ENCODE data around the gene RFX2.

Gene RFX2

DNA sequence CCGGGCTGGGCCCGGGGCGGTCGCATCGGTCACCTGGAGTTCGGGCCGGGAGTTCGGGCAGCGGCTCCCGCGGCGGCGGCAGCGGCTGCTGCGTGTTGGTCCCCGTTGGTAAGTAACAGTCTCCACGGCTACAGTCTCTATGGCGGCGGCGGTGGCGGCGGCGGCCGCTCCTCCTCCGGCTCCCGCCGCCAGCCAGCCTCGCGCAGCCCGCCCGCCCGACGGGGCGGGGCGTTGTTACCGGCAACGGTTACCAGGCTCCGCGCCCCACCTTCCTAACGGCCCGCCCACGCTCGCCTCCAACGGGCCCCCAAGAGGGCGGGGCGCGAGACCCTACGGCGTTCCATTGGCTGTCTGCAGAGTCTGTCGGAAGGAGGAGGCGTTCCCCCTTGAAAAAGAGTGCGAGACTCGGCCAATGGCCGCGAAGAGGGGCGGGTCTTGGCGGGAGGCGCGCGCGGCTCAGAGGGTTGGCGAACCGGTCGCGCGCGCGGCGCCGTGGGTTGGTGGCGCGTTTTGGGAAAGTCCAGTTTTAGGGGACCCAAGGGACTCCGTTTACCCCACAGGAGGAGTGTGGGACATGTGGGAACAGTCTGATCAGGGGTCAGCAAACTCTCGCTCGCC is at the start of gene RFX2:
TSS of gene RFX2 (minus strand) at position 141 of the 618 bp plus-strand sequence. CDS start 63,004 bp downstream, outside the sequence.
- Histone ChIP-seq H3K9ac (ENCODE audit: low read length) (peak within 1 kb of the TSS; percentile 98), H3K4me1 (ENCODE audit: insufficient read depth, low read length) (peaks cover 9% of the 10 kb centered on the region), H3K4me3 (ENCODE audit: low read depth in 1 of 2, low read length in 2 of 2) (peak within 1 kb of the TSS; percentile 66 to 87), H3K36me3 (ENCODE audit: insufficient read depth, low read length) (peaks cover 5% of the 10 kb centered on the region), H3K27ac (ENCODE audit: low read depth, low read length) (peak within 1 kb of the TSS; percentile 95), H3K9me3 (ENCODE audit: low read length) (no peaks in the 10 kb centered on the region), H3K27me3 (ENCODE audit: control insufficient read depth in 1 of 2, insufficient read depth in 2 of 2, low read length in 2 of 2) (no peaks in the 10 kb centered on the region)

DNA sequence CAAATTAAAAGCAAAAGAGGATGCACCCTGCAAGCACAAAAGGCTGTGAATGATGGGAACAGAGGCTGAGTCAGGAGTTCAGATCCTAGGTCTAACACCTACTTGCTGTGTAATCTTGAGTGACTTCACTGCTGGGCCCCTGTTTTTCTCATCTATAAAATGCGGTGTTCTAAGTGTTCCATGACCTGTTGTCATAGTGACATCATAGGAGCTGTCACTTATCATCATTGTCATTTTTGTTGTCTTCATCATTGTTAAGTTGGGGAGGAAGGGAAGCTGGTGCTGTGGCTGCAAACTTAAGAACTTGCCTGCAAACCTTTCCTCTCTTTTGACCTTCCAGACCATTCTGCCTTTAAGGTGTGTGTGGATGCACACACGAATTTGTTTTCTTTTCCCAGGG is 45.7 kb upstream of the RFX2 start:
- no peaks in the 10 kb centered on the region for H3K4me1 ChIP-seq (ENCODE audit: insufficient read depth, low read length)

DNA sequence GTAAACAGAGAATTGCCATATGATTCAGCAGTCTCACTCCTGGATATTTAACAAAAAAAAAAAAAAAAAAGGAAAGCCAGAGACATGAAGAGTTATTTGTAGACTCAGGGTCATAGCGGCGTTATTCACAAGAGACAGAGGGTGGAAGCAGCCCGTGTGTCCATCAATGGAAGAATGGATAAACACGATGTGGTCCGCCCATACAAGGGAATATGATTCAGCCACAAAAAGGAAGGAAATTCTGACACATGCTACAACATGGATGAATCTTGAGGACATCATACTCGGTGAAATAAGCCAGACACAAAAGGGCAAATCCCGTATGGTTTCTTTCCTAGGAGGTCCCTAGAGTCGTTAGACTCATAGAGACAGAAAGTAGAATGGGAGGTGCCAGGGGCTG is 40.0 kb upstream of the RFX2 start:
- Histone ChIP-seq H3K4me3 (ENCODE audit: low read depth in 1 of 2, low read length in 2 of 2) (no peak overlapping the region), H3K36me3 (ENCODE audit: insufficient read depth, low read length) (no peaks in the 10 kb centered on the region), H3K27ac (ENCODE audit: low read depth, low read length) (no peak overlapping the region), H3K27me3 (ENCODE audit: control insufficient read depth in 1 of 2, insufficient read depth in 2 of 2, low read length in 2 of 2) (no peaks in the 10 kb centered on the region), H3K9me3 (ENCODE audit: low read length) (no peaks in the 10 kb centered on the region), H3K4me1 (ENCODE audit: insufficient read depth, low read length) (no peaks in the 10 kb centered on the region), H3K9ac (ENCODE audit: low read length) (no peak overlapping the region)

More for the DNA sequence above, 45.7 kb upstream of the RFX2 start:
- Histone ChIP-seq H3K27me3 (ENCODE audit: control insufficient read depth in 1 of 2, insufficient read depth in 2 of 2, low read length in 2 of 2) (no peaks in the 10 kb centered on the region), H3K9me3 (ENCODE audit: low read length) (no peaks in the 10 kb centered on the region), H3K27ac (ENCODE audit: low read depth, low read length) (no peak overlapping the region), H3K9ac (ENCODE audit: low read length) (no peak overlapping the region), H3K4me3 (ENCODE audit: low read depth in 1 of 2, low read length in 2 of 2) (no peak overlapping the region), H3K36me3 (ENCODE audit: insufficient read depth, low read length) (no peaks in the 10 kb centered on the region)

DNA sequence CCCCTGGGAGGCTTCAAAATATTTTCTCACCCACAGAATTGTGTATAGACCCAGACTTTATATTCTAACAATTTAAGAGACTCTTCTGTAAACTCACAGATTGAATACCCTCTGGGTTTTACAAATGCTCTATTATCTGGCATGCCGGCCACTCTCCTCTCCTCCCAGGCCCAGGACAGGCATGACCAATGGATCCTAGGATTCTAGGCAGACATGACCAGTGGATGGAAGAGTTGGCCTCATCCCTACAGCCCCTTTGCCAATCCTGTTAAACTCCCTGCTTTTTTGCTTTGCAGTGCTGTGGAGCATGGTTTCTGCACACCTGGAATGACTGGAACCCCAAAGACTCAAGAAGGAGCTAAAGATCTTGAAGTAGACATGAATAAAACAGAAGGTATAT is 30.9 kb upstream of the RFX2 start:
- H3K4me3 ChIP-seq (ENCODE audit: low read depth in 1 of 2, low read length in 2 of 2), result no peak overlapping the region
- H3K4me1 ChIP-seq (ENCODE audit: insufficient read depth, low read length), result no peaks in the 10 kb centered on the region
- H3K9me3 ChIP-seq (ENCODE audit: low read length), result no peaks in the 10 kb centered on the region
- no peak overlapping the region for H3K9ac ChIP-seq (ENCODE audit: low read length)
- no peaks in the 10 kb centered on the region for H3K36me3 ChIP-seq (ENCODE audit: insufficient read depth, low read length)
- H3K27ac ChIP-seq (ENCODE audit: low read depth, low read length), result no peak overlapping the region
- no peaks in the 10 kb centered on the region for H3K27me3 ChIP-seq (ENCODE audit: control insufficient read depth in 1 of 2, insufficient read depth in 2 of 2, low read length in 2 of 2)

DNA sequence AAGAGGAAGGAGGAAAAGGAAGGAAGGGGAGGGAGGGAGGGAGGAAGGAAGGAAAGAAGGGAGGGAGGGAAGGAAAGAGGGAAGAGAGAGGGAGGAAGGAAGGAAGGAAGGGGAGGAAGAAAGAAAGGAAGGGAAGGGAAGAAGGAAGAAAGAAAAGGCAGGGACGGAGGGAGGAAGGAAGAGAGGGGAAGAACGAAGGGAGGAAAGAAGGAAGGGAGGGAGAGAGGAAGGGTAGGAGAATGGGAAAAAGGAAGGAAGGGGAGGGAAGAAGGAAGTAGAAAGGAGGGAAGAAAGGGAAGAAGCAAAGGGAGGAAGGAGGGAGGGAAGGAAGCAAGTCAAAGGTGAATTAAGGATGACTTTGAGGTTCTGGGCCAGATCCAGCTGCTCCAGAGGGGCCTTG is 28.2 kb upstream of the RFX2 start:
- no peak overlapping the region for H3K27ac ChIP-seq (ENCODE audit: low read depth, low read length)
- H3K9ac ChIP-seq (ENCODE audit: low read length), result no peak overlapping the region
- H3K27me3 ChIP-seq (ENCODE audit: control insufficient read depth in 1 of 2, insufficient read depth in 2 of 2, low read length in 2 of 2), result no peaks in the 10 kb centered on the region
- no peak overlapping the region for H3K4me3 ChIP-seq (ENCODE audit: low read depth in 1 of 2, low read length in 2 of 2)
- no peaks in the 10 kb centered on the region for H3K9me3 ChIP-seq (ENCODE audit: low read length)
- H3K4me1 ChIP-seq (ENCODE audit: insufficient read depth, low read length), result no peaks in the 10 kb centered on the region
- H3K36me3 ChIP-seq (ENCODE audit: insufficient read depth, low read length), result no peaks in the 10 kb centered on the region

DNA sequence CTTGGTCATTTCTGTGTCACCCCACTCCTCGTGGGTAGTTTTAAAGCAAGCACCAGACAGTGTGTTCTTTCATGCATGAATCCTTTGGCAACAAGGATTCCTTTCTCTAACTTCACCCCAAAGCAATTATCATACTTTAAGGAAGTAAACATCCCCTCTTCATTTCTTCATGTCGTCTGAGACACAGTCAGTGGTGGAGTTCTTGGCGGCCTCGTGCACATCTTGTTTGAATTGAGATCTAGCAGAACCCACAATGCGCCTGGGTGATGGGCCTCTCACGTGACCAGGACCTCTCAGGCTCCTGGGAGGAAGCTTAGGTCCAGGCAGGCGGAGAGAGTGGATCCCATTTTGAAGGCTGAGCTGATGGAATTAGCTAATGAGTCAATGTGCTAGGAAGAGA is 27.8 kb upstream of the RFX2 start:
- Histone ChIP-seq H3K27me3 (ENCODE audit: control insufficient read depth in 1 of 2, insufficient read depth in 2 of 2, low read length in 2 of 2) (no peaks in the 10 kb centered on the region), H3K36me3 (ENCODE audit: insufficient read depth, low read length) (no peaks in the 10 kb centered on the region), H3K27ac (ENCODE audit: low read depth, low read length) (no peak overlapping the region), H3K9ac (ENCODE audit: low read length) (no peak overlapping the region), H3K4me3 (ENCODE audit: low read depth in 1 of 2, low read length in 2 of 2) (no peak overlapping the region), H3K4me1 (ENCODE audit: insufficient read depth, low read length) (no peaks in the 10 kb centered on the region), H3K9me3 (ENCODE audit: low read length) (no peaks in the 10 kb centered on the region)

DNA sequence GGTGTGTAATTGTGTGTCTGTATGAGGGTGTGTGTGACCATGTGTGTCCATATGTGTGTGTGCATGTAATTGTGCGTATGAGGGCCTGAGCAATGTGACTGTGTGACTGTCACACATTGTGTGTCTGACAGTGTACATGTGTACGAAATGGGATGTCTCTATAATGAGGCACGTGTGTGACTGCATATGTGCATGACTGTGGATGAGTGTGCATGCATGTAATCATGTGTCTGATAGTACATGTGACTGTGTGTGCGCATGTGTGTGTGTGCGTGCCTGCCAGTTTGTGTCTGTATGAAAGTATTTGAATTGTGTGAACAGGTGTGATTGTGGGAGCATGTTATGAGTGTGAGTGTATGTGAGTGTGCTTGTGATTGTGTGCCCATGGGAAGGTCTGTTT is 22.9 kb upstream of the RFX2 start:
- H3K9me3 ChIP-seq (ENCODE audit: low read length), result no peaks in the 10 kb centered on the region
- H3K4me3 ChIP-seq (ENCODE audit: low read depth in 1 of 2, low read length in 2 of 2), result no peak overlapping the region
- H3K27ac ChIP-seq (ENCODE audit: low read depth, low read length), result no peak overlapping the region
- H3K36me3 ChIP-seq (ENCODE audit: insufficient read depth, low read length), result no peaks in the 10 kb centered on the region
- H3K9ac ChIP-seq (ENCODE audit: low read length), result no peak overlapping the region
- H3K4me1 ChIP-seq (ENCODE audit: insufficient read depth, low read length), result no peaks in the 10 kb centered on the region
- no peaks in the 10 kb centered on the region for H3K27me3 ChIP-seq (ENCODE audit: control insufficient read depth in 1 of 2, insufficient read depth in 2 of 2, low read length in 2 of 2)

DNA sequence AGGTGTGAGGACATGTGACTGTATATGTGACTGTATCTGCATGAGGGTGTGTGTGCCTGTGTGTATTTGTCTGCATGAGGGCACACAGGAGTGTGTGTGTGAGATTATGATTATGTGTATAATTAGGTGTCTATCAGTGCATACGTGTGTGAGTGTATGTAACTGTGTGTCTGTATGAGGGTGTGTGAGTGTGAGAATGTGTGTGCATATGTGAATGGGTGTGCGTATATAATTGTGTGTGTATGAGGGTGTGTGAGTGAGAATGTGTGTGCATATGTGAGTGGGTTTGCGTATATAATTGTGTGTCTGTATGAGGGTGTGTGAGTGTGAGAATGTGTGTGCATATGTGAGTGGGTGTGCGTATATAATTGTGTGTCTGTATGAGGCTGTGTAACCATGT is 22.2 kb upstream of the RFX2 start:
- Histone ChIP-seq H3K27ac (ENCODE audit: low read depth, low read length) (no peak overlapping the region), H3K27me3 (ENCODE audit: control insufficient read depth in 1 of 2, insufficient read depth in 2 of 2, low read length in 2 of 2) (no peaks in the 10 kb centered on the region), H3K9ac (ENCODE audit: low read length) (no peak overlapping the region), H3K4me1 (ENCODE audit: insufficient read depth, low read length) (no peaks in the 10 kb centered on the region), H3K4me3 (ENCODE audit: low read depth in 1 of 2, low read length in 2 of 2) (no peak overlapping the region), H3K9me3 (ENCODE audit: low read length) (no peaks in the 10 kb centered on the region), H3K36me3 (ENCODE audit: insufficient read depth, low read length) (no peaks in the 10 kb centered on the region)

DNA sequence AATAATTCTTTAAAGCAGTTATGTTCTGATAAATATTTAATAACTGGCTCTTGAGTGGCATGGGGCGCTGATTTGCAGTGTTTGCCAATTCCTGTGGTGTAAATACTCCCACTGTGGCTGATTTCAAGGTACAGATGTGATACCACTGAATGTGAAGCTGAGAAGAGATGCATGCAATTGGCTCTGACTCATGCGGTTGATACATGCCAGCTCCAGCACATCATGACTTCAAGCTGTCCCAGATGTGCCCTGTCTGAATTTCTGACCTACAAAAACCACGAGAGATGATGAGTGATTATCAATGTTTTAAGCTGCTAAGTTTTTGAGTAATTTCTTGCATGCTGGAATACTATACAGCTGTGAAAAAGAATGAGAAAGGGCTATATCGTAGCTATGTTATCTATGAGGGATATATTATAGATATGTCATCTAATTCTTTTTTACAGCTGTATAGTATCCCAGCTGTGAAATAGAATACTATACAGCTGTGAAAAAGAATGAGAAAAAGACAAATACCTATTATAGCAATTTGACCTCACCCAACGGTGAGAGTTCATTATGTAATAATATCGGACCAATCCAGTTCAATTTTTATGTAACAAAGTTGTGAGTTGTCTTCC is 17.5 kb upstream of the RFX2 start:
- Histone ChIP-seq H3K27ac (ENCODE audit: low read depth, low read length) (no peak overlapping the region), H3K36me3 (ENCODE audit: insufficient read depth, low read length) (no peaks in the 10 kb centered on the region), H3K27me3 (ENCODE audit: control insufficient read depth in 1 of 2, insufficient read depth in 2 of 2, low read length in 2 of 2) (no peaks in the 10 kb centered on the region), H3K4me3 (ENCODE audit: low read depth in 1 of 2, low read length in 2 of 2) (no peak overlapping the region), H3K4me1 (ENCODE audit: insufficient read depth, low read length) (no peaks in the 10 kb centered on the region), H3K9ac (ENCODE audit: low read length) (no peak overlapping the region), H3K9me3 (ENCODE audit: low read length) (no peaks in the 10 kb centered on the region)

DNA sequence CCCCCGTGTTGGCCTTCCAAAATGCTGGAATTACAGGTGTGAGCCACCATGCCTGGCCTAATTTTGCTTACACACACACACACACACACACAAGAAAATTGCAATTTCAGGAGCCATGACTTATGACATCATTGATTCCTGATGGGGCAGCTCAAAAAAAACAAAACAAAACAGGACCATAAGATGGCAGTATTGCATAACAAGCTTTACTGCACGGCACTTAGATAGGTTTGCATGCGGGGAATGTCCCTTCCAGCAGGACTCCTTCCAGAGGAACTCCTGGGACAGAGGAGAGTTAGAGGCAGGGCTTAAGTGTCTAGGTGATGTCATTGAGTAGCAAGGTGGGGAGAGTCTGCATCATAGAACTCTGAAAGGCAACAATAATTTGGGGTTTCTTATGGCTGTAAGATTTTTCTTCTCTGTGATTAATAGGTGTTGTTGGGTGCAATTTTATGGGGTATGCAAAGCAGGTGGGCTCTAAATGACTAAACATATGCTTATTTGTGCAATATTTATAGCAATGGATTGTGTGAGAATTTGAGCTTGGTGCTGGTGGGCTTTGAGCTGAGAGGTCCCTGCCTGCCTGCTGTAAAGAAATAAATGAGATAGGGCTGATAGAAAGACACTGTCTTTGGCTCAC is 16.2 kb upstream of the RFX2 start:
- Histone ChIP-seq H3K36me3 (ENCODE audit: insufficient read depth, low read length) (no peaks in the 10 kb centered on the region), H3K4me1 (ENCODE audit: insufficient read depth, low read length) (no peaks in the 10 kb centered on the region), H3K4me3 (ENCODE audit: low read depth in 1 of 2, low read length in 2 of 2) (no peak overlapping the region)

DNA sequence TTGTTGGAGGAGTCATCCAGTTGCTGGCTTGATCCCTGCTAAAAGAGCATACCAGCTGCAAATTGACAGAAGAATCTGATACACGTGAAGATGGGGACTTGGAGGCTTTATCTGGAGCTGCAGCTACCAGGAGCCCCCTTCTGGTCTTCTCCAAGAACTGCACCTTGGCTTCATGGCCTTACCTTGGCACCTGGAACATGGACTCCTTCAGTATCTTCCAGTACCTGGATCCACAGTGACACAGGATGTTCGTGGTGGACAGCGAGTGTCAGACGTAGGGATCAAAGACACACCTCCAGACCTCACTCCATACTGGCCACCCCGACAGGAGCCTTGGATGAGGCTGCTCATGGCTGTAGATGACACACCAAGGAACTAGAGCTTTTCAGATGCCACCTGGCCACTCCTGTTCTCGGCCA is 15.3 kb upstream of the RFX2 start:
- H3K4me3 ChIP-seq (ENCODE audit: low read depth in 1 of 2, low read length in 2 of 2), result no peak overlapping the region
- H3K9me3 ChIP-seq (ENCODE audit: low read length), result no peaks in the 10 kb centered on the region
- H3K27me3 ChIP-seq (ENCODE audit: control insufficient read depth in 1 of 2, insufficient read depth in 2 of 2, low read length in 2 of 2), result no peaks in the 10 kb centered on the region
- no peak overlapping the region for H3K9ac ChIP-seq (ENCODE audit: low read length)
- no peaks in the 10 kb centered on the region for H3K36me3 ChIP-seq (ENCODE audit: insufficient read depth, low read length)
- no peak overlapping the region for H3K27ac ChIP-seq (ENCODE audit: low read depth, low read length)
- no peaks in the 10 kb centered on the region for H3K4me1 ChIP-seq (ENCODE audit: insufficient read depth, low read length)

More for the DNA sequence above, 16.2 kb upstream of the RFX2 start:
- no peak overlapping the region for H3K27ac ChIP-seq (ENCODE audit: low read depth, low read length)
- H3K27me3 ChIP-seq (ENCODE audit: control insufficient read depth in 1 of 2, insufficient read depth in 2 of 2, low read length in 2 of 2), result no peaks in the 10 kb centered on the region
- H3K9ac ChIP-seq (ENCODE audit: low read length), result no peak overlapping the region
- no peaks in the 10 kb centered on the region for H3K9me3 ChIP-seq (ENCODE audit: low read length)

DNA sequence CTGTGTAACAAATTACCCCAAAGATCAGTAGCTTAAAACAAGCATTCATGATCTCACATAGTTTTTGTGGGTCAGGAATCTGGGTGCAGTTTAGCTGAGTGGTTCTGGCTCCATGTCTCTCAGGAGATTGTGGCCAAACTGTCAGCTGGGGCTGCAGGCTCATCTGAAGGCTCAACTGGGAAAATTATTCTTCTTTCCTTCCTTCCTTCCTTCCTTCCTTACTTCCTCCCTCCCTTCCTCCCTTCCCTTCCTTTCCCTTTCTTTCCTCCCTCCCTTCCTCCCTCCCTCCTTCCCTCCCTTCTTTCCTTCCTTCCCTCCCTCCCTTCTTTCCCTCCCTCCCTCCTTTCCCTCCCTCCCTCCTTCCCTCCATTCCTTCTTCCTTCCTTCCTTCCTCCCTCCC is 8.7 kb upstream of the RFX2 start:
- Histone ChIP-seq H3K4me3 (ENCODE audit: low read depth in 1 of 2, low read length in 2 of 2) (no peak overlapping the region), H3K9me3 (ENCODE audit: low read length) (no peaks in the 10 kb centered on the region), H3K4me1 (ENCODE audit: insufficient read depth, low read length) (no peaks in the 10 kb centered on the region), H3K27ac (ENCODE audit: low read depth, low read length) (no peak overlapping the region), H3K27me3 (ENCODE audit: control insufficient read depth in 1 of 2, insufficient read depth in 2 of 2, low read length in 2 of 2) (no peaks in the 10 kb centered on the region), H3K36me3 (ENCODE audit: insufficient read depth, low read length) (no peaks in the 10 kb centered on the region), H3K9ac (ENCODE audit: low read length) (no peak overlapping the region)

All from muscle layer of colon (tissue), 2 donors.